PFSK-1 (cell line): ENCODE data around the gene FOXB1.

Experiments
- POLR2AphosphoS5 ChIP-seq: IDR thresholded peaks from 2 replicates; pipeline ENCODE4 v1.6.1; 2012; ENCODE audit warnings: low read depth, mild to moderate bottlenecking, control low read depth, low read length, moderate library complexity
- TAF1 ChIP-seq: IDR thresholded peaks from 2 replicates; pipeline ENCODE4 v1.6.1; 2012; ENCODE audit warnings: low read length, control low read depth, borderline replicate concordance; ENCODE audit not compliant: insufficient read depth

DNA sequence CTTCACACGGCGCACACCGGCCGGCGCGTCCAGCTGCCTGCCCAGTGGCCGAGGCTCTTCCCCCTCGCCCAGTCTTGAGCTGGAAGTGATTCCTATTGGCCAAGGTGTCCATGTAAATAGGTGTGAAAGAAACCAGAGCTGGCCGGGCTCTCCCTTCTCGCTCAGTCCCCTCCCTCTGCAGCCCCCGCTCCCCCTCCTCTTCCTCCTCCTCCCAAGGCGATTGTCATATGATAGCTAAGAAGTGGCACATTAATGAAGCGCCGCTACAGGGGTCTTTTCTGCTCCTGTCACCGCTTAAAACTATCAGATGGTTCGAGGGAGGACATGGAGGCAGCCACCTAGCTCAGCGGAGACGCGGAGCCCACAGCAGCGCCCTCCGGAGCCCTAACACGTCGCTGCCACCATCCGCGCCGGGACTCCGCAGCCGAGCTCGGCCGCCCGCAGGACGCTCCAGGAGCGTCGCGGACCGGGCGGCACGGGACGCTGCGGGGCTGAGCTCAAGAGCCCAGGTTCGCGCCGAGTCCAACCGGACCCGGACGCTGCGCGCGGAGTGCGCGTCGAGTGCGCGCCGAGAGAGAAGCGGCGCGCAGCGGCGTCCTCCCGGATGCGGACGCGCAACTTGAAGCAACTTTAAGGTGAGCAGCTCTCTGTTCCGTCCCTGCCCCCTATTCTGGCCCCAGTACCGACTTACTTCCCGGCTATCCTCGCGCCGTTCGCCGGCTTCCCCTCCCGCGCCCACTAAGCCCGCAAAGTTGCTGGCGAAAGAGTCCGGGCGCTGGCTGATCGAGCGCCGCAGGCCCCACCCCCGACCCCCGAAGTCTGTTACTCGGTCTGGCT, at the start of gene FOXB1:
- TF ChIP-seq POLR2AphosphoS5 (no peak), TAF1 (no peak)
